Endothelial cell (in vitro differentiated cells): ENCODE measurements around the gene C6orf89. TPM values are rescaled to one million over a fixed set of nuclear protein-coding genes. Genes with fewer than 3 reads are reported as not detected.

Experiments used
- DNase-seq: peaks from one replicate; pipeline ENCODE4 v3.0.0; 2021; ENCODE audit warnings: low spot score
- H3K27ac Mint-ChIP-seq: one replicate; pipeline ENCODE4 v1.8.0; 2021; ENCODE audit warnings: mixed read lengths, inconsistent platforms; ENCODE audit not compliant: unreplicated experiment
- H3K27me3 Mint-ChIP-seq: one replicate; pipeline ENCODE4 v1.8.0; 2021; ENCODE audit warnings: mild to moderate bottlenecking, moderate library complexity, mixed read lengths, inconsistent platforms; ENCODE audit not compliant: unreplicated experiment
- H3K36me3 Mint-ChIP-seq: one replicate; pipeline ENCODE4 v1.8.0; 2021; ENCODE audit warnings: mild to moderate bottlenecking, low read depth, mixed read lengths, inconsistent platforms; ENCODE audit not compliant: unreplicated experiment
- H3K4me1 Mint-ChIP-seq: one replicate; pipeline ENCODE4 v1.8.0; 2021; ENCODE audit warnings: mild to moderate bottlenecking, mixed read lengths, inconsistent platforms; ENCODE audit not compliant: unreplicated experiment
- H3K4me3 Mint-ChIP-seq: one replicate; pipeline ENCODE4 v1.8.0; 2021; ENCODE audit warnings: mild to moderate bottlenecking, mixed read lengths, inconsistent platforms; ENCODE audit not compliant: unreplicated experiment
- H3K9me3 Mint-ChIP-seq: one replicate; pipeline ENCODE4 v1.8.0; 2021; ENCODE audit warnings: mixed read lengths, inconsistent platforms; ENCODE audit not compliant: unreplicated experiment
- total RNA-seq: library from RNA; stranded (reverse); fragmentation: NEBNext Ultra II Directional; extraction: Animal tissue kit (Norgen Biotek cat#: 25700); gene quantifications from one replicate; pipeline ENCODE4 v1.2.1, GENCODE V29; 2021; ENCODE audit not compliant: unreplicated experiment
- TF ChIP-seq, protein P1 (sequence below): fragments of 200-600 bp; sonication (generic); IDR thresholded peaks from one replicate; pipeline ENCODE4 v1.5.0; 2021; ENCODE audit warnings: antibody characterized with exemption; ENCODE audit not compliant: unreplicated experiment

The C6orf89 gene
- total RNA-seq, 1 donor from 2014 or later, result 43.2 TPM

DNA sequence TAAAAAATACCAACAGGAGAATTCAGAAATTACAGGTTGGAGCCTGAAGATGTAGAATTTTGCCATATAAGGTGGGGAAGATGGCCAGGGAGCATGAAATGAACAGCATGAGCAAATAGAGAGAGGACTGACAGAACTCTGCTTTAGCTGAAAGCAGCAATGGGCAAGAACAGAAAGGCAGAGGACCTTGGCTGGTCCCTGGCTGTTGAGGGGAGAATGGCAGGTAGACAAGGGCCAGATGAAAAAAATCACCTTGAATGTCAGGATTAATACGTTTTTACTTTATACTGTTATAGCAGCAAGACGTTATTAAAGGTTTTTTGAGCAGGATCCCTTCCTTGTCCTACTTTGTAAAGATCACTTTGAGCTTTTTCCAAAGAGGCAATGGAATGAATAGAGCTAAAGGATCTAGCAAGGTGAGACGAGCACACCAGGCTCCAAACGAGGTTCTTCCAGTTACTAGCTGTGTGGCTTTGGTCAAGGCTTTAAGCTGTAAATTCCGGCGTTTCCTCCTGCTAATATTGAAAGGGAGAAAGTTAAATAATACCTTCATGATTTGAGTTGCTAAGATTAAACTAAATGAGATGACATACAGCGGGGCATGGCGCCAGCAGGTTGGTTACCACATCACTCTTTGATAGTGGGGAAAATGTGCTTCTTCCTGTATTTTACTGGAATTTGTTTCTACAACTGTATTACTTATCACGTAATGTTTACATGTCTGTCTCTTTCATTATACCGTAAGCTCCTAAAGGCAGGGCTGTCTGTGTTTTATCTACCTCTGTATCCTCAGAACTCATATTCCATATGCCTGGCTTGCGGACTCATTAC, 11.9 kb upstream of the C6orf89 start:
- Mint-ChIP-seq H3K27ac (peak overlapping the region; percentile 99), H3K4me1 (peaks cover 16% of the 10 kb centered on the region), H3K36me3 (peaks cover 9% of the 10 kb centered on the region), H3K27me3 (no peaks in the 10 kb centered on the region), H3K9me3 (no peaks in the 10 kb centered on the region), H3K4me3 (peak overlapping the region; percentile 99)
- DNase-seq, result no peak
- TF ChIP-seq, protein P1, sequence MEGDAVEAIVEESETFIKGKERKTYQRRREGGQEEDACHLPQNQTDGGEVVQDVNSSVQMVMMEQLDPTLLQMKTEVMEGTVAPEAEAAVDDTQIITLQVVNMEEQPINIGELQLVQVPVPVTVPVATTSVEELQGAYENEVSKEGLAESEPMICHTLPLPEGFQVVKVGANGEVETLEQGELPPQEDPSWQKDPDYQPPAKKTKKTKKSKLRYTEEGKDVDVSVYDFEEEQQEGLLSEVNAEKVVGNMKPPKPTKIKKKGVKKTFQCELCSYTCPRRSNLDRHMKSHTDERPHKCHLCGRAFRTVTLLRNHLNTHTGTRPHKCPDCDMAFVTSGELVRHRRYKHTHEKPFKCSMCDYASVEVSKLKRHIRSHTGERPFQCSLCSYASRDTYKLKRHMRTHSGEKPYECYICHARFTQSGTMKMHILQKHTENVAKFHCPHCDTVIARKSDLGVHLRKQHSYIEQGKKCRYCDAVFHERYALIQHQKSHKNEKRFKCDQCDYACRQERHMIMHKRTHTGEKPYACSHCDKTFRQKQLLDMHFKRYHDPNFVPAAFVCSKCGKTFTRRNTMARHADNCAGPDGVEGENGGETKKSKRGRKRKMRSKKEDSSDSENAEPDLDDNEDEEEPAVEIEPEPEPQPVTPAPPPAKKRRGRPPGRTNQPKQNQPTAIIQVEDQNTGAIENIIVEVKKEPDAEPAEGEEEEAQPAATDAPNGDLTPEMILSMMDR, result no peak

DNA sequence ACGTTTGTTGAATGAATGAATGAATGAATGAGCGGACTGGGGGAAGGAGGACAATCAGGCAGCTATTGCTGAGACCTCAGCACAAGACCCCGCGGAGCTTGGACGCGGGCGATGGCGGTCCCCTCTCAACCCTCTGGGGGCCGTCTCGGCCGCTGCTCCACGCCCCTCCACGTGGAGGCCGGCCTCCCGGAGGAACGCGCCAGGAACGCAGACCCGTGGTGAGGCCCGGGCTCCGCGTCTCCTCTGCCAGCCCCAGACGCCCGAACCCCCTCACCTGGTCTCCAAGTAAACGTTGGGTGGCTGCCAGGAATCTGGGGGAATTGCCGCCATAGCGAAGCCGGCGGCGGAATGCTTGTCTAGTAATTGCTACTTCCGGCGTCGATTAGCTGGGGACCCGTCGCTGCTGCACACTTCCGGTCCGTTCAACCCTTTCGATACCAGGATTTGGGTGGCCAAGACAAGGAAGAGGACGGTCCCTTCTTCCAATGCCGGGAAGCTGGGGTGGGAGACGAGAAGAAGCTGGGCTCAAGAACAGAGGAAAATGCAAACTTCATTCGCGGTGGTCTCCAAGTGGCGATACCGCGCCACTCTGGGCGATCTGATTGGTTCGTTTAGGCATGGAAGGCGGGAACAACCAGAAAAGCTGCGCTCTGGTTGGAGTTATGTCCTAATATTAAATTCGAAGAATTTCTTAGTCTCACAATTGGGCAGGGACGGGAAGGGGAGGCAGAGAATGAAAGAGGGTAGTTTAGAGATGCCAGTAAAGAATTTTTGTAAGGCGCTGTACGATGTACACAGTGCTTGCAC, 11.1 kb upstream of the C6orf89 start, which contains the start of gene PPIL1:
Gene PPIL1, minus strand, starts transcription at position 361 of the 807 bp plus-strand sequence. Its CDS starts 31 bp downstream, at position 330.
- H3K27me3 Mint-ChIP-seq, result no peaks in the 10 kb centered on the region
- peak within 1 kb of the TSS; percentile 99 for H3K27ac Mint-ChIP-seq
- H3K4me3 Mint-ChIP-seq, result peak within 1 kb of the TSS; percentile 99
- TF ChIP-seq, protein P1, result no peak
- peak; percentile 73 for DNase-seq
- H3K9me3 Mint-ChIP-seq, result no peaks in the 10 kb centered on the region
- peaks cover 9% of the 10 kb centered on the region for H3K36me3 Mint-ChIP-seq
- peaks cover 16% of the 10 kb centered on the region for H3K4me1 Mint-ChIP-seq

DNA sequence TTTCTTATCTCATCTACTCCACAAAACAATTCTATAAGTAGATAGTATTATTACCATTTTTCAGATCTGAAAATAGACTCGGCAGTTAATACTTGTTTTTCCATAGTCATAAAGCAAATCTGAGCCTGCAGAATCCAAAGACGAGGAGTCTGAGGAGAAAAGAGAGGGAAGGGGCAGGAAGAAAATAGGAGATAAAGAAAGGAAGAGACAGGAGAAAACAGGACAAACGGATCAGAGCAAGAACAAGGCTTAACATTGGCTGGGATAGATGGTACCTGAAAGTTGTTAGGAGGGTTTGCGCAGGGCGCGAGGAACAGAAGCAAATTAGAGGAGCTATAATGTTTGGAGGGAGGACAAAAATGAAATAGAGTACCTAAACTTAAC, 10.5 kb upstream of the C6orf89 start:
- Mint-ChIP-seq H3K27me3 (no peaks in the 10 kb centered on the region), H3K9me3 (no peaks in the 10 kb centered on the region), H3K36me3 (peaks cover 6% of the 10 kb centered on the region), H3K27ac (peak overlapping the region; percentile 99), H3K4me3 (peak overlapping the region; percentile 99), H3K4me1 (peaks cover 16% of the 10 kb centered on the region)
- TF ChIP-seq, protein P1, result no peak
- DNase-seq, result no peak

DNA sequence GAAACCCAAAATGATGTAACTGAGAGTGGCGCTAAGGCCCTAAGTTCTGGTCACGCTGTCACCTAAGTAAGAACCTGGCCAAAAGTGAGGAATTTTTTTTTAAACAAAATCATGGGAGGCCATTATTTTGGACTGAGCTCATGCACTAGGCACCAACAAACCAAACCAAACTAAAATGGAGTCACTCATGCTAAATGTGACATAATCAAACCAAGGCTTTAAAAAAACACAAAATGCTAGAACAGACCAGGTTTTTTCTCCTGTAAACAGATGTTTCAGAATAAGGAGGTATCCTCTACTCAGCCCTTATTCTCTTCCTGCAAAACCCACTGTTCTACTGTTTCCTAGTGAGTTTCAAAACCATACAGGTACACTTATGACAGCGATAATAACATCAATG, 1.1 kb upstream of the C6orf89 start:
- H3K9me3 Mint-ChIP-seq, result no peaks in the 10 kb centered on the region
- DNase-seq, result no peak
- peaks cover 9% of the 10 kb centered on the region for H3K4me1 Mint-ChIP-seq
- no peak overlapping the region for H3K4me3 Mint-ChIP-seq
- no peak overlapping the region for H3K27ac Mint-ChIP-seq
- H3K27me3 Mint-ChIP-seq, result peaks cover 1% of the 10 kb centered on the region
- no peaks in the 10 kb centered on the region for H3K36me3 Mint-ChIP-seq
- TF ChIP-seq, protein P1, result no peak
